Fibroblast of the aortic adventitia (primary cell): Measurements from ENCODE around the gene LCORL. TPM values are rescaled to one million over a fixed set of nuclear protein-coding genes. Genes with fewer than 3 reads are reported as not detected.

ENCODE experiments used
- DNase-seq: peaks from one replicate; pipeline ENCODE4 v3.0.0-alpha.2; 2010; ENCODE audit warnings: low read depth
- H3K4me3 ChIP-seq: 2 replicates; pipeline ENCODE4 v1.5.1; 2011; ENCODE audit warnings: low read depth, mild to moderate bottlenecking, control low read depth, low read length, moderate library complexity
- total RNA-seq: library from RNA; depleted of rRNA; stranded (reverse); fragments of >200 nt; gene quantifications from 2 replicates; pipeline ENCODE4 v1.2.3, GENCODE V29; 2012; ENCODE audit warnings: low replicate concordance
- TF ChIP-seq, protein P1 (sequence below): IDR thresholded peaks from 2 replicates; pipeline ENCODE4 v1.5.1; 2011; ENCODE audit warnings: mild to moderate bottlenecking, low read length, control low read depth, inconsistent platforms; ENCODE audit not compliant: insufficient read depth

LCORL gene
- total RNA-seq, 1 donor: 11.0 TPM

DNA sequence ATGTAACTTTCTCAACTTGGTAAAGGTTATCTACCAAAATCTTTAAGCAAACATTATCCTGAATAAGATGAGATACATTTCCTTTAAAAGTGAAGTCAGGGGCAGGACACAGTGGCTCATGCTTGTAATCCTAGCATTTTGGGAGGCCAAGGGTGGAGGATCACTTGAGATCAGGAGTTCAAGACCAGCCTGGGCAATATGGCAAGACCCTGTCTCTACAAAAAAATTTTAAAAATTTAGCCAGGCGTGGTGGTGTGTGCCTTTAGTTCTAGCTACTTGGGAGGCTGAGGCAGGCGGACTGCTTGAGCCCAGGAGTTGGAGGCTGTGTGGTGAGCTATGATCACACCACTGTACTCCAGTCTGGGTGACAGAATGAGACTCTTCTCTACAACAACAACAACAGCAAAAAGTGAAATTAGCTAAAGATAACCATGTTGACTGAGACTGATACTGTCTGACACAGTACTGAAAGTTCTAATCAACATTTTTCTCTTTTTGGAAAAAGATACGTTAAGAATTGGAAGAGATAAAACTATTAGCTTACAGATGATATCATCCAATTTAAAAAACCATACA lies 215.9 kb downstream of the LCORL start:
- no peak overlapping the region for H3K4me3 ChIP-seq
- TF ChIP-seq, protein P1, sequence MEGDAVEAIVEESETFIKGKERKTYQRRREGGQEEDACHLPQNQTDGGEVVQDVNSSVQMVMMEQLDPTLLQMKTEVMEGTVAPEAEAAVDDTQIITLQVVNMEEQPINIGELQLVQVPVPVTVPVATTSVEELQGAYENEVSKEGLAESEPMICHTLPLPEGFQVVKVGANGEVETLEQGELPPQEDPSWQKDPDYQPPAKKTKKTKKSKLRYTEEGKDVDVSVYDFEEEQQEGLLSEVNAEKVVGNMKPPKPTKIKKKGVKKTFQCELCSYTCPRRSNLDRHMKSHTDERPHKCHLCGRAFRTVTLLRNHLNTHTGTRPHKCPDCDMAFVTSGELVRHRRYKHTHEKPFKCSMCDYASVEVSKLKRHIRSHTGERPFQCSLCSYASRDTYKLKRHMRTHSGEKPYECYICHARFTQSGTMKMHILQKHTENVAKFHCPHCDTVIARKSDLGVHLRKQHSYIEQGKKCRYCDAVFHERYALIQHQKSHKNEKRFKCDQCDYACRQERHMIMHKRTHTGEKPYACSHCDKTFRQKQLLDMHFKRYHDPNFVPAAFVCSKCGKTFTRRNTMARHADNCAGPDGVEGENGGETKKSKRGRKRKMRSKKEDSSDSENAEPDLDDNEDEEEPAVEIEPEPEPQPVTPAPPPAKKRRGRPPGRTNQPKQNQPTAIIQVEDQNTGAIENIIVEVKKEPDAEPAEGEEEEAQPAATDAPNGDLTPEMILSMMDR: no peak
- no peak for DNase-seq

DNA sequence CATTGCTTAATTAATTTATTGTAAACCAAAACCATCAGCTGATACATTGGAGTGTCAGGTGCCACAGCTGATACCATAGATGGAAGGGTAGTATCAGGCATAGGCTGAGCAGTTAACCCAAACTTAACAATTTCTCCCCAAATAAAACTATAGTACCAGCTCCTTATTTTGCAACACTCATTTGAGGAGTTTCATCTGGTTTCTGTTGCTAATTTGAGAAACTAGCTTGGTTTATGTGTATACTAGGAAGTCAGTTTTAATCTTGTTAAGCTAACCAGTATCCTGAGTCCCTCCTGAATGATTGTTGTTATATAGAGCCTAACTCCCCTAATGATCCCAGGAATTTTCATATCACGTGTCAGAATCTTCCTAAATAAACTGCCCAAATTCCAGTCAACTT lies 223.7 kb downstream of the LCORL start:
- TF ChIP-seq, protein P1: no peak
- no peak overlapping the region for H3K4me3 ChIP-seq
- no peak for DNase-seq

DNA sequence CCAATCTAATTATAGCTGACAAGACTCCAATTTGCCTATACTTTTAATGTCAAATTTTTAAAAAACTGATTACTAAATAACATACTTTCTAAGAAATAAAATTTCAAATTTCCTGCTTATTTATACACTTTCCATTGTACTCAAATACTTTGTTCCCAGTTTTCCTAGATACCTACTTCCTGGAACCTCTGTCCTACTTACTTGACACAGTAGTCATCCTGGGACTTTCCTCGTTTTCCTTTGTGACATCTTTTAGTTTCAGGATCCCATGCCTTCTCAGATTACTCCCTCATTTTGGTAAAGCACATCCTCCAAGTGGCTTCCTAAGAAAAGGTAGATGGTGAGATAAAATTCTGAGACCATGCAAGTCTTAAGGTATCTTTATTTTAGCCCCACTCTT lies 226.8 kb downstream of the LCORL start:
- TF ChIP-seq, protein P1: no peak
- no peak for DNase-seq
- no peak overlapping the region for H3K4me3 ChIP-seq

Other genes with a start within 250 kb of the LCORL start
- gene FAM184B, start 240.1 kb downstream of the LCORL start, total RNA-seq: not detected in 2 replicates
- gene DCAF16, start 211.0 kb downstream of the LCORL start, total RNA-seq: 27.1 and 27.2 TPM in 2 replicates
- 2.0 and 60.1 TPM in 2 replicates for gene NCAPG, start 210.8 kb downstream of the LCORL start, total RNA-seq